PFSK-1 (cell line): ENCODE measurements around the gene SLC8B1.

Source experiments
- POLR2AphosphoS5 ChIP-seq: IDR thresholded peaks from 2 replicates; pipeline ENCODE4 v1.6.1; 2012; ENCODE audit warnings: low read depth, mild to moderate bottlenecking, control low read depth, low read length, moderate library complexity
- SIN3A ChIP-seq: IDR thresholded peaks from 2 replicates; pipeline ENCODE4 v1.6.1; 2012; ENCODE audit warnings: mild to moderate bottlenecking, low read length, moderate library complexity, borderline replicate concordance; ENCODE audit not compliant: insufficient read depth
- TF ChIP-seq, protein P1 (sequence below), 2 experiments: IDR thresholded peaks; 2 replicates each; pipeline versions ENCODE4 v1.6.1 to v1.8.0; 2011 to 2012; ENCODE audit warnings: low read depth in 2 of 2, low read length in 2 of 2, control low read depth in 1 of 2, inconsistent platforms in 1 of 2, mild to moderate bottlenecking in 1 of 2, moderate library complexity in 1 of 2; ENCODE audit not compliant: insufficient read depth in 1 of 2

DNA sequence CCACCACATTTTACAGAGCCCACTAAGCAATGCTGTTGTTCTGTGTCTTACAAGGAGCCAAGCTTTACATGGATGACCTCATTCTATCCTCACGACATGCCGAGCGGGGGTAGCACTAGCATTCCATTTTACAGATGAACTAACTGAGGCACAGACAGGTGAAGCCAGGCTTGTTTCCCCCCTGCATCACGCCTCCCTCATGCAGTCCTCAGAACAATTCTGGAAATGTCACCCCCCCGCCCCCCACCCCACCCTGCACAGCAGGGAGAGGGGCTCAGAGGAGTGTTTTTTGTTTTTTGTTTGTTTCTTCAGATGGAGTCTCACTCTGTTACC, 1.5 kb downstream of the SLC8B1 start:
- no peak for TF ChIP-seq SIN3A
- no peak for TF ChIP-seq POLR2AphosphoS5
- TF ChIP-seq, protein P1, sequence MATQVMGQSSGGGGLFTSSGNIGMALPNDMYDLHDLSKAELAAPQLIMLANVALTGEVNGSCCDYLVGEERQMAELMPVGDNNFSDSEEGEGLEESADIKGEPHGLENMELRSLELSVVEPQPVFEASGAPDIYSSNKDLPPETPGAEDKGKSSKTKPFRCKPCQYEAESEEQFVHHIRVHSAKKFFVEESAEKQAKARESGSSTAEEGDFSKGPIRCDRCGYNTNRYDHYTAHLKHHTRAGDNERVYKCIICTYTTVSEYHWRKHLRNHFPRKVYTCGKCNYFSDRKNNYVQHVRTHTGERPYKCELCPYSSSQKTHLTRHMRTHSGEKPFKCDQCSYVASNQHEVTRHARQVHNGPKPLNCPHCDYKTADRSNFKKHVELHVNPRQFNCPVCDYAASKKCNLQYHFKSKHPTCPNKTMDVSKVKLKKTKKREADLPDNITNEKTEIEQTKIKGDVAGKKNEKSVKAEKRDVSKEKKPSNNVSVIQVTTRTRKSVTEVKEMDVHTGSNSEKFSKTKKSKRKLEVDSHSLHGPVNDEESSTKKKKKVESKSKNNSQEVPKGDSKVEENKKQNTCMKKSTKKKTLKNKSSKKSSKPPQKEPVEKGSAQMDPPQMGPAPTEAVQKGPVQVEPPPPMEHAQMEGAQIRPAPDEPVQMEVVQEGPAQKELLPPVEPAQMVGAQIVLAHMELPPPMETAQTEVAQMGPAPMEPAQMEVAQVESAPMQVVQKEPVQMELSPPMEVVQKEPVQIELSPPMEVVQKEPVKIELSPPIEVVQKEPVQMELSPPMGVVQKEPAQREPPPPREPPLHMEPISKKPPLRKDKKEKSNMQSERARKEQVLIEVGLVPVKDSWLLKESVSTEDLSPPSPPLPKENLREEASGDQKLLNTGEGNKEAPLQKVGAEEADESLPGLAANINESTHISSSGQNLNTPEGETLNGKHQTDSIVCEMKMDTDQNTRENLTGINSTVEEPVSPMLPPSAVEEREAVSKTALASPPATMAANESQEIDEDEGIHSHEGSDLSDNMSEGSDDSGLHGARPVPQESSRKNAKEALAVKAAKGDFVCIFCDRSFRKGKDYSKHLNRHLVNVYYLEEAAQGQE (IDR thresholded peaks at IDR 0.05; ENCODE audit: insufficient read depth in 1 of 2, low read depth in 2 of 2, low read length in 2 of 2): no peak
